GM12878 (cell line): ENCODE data around the gene PADI3. TPM values are rescaled to one million over a fixed set of nuclear protein-coding genes. Genes with fewer than 3 reads are reported as not detected.

Experiments
- ATAC-seq: fragments of 200-7000 bp; cut with Tn5 transposase; 3 replicates; pipeline ENCODE4 v1.9.1; 2020; ENCODE audit warnings: mild to moderate bottlenecking, moderate library complexity
- BruUV-seq: library from RNA; stranded (reverse); fragments of 400-500 nt; replicated peaks from 2 replicates; lab custom pipeline; 2021; lab: Mats Ljungman, UMichigan
- CTCF ChIA-PET: fragments of 300-600 bp; sonication (Branson Sonifier 250); formaldehyde crosslinking; extraction: SDS; loops from one replicate; lab custom pipeline; 2021; ENCODE audit warnings: inconsistent platforms; lab: Yijun Ruan, JAX
- POLR2A ChIA-PET: fragments of 350-600 bp; formaldehyde crosslinking; extraction: SDS; loops from one replicate; lab custom pipeline; 2021; ENCODE audit warnings: inconsistent platforms; lab: Charles Lee
- RAD21 ChIA-PET: fragments of 300-600 bp; sonication (Branson Sonifier 250); formaldehyde crosslinking; loops from one replicate; lab custom pipeline; 2023; ENCODE audit warnings: antibody characterized with exemption; ENCODE audit not compliant: unreplicated experiment; lab: Charles Lee
- SMC1A ChIA-PET: fragments of 300-600 bp; sonication (Branson Sonifier 250); formaldehyde crosslinking; loops from one replicate; lab custom pipeline; 2023; ENCODE audit not compliant: unreplicated experiment, uncharacterized antibody; lab: Charles Lee
- DNase-seq: peaks from one replicate; pipeline ENCODE4 v3.0.0-alpha.2; 2011; ENCODE audit warnings: low read depth, low spot score
- FAIRE-seq: peaks from 3 replicates; lab custom pipeline; 2011; peaks lifted over from hg19 to GRCh38; lab: Jason Lieb, UNC
- H2AFZ ChIP-seq: 2 replicates; pipeline ENCODE4 v1.6.0; 2011; ENCODE audit warnings: low read depth, low read length, control low read depth; ENCODE audit not compliant: control insufficient read depth
- H3K27ac ChIP-seq: 2 replicates; pipeline ENCODE4 v1.5.1; 2011; ENCODE audit warnings: control low read depth; ENCODE audit not compliant: control insufficient read depth, insufficient read depth
- H3K27me3 ChIP-seq, 2 experiments: replicated peaks in 1 of 2; 2 replicates each; pipeline versions ENCODE4 v1.6.0 to v1.6.1; 2011; ENCODE audit warnings: low read length in 1 of 2; ENCODE audit not compliant: control insufficient read depth in 2 of 2, insufficient read depth in 2 of 2
- H3K36me3 ChIP-seq, 2 experiments: 2 replicates each; pipeline ENCODE4 v1.5.1; 2011; ENCODE audit warnings: low read length in 1 of 2; ENCODE audit not compliant: control insufficient read depth in 2 of 2, insufficient read depth in 2 of 2
- H3K4me1 ChIP-seq: 2 replicates; pipeline ENCODE4 v1.6.1; 2011; ENCODE audit warnings: mild to moderate bottlenecking, low read length, moderate library complexity, mixed read lengths; ENCODE audit not compliant: control insufficient read depth, insufficient read depth
- H3K4me2 ChIP-seq: 2 replicates; pipeline ENCODE4 v1.6.0; 2011; ENCODE audit warnings: control low read depth; ENCODE audit not compliant: control insufficient read depth, insufficient read depth
- H3K4me3 ChIP-seq: fragments of 200-600 bp; sonication (generic); 2 replicates; pipeline ENCODE4 v1.5.1; 2016
- H3K79me2 ChIP-seq: 2 replicates; pipeline ENCODE4 v1.6.0; 2011; ENCODE audit warnings: low read length; ENCODE audit not compliant: control insufficient read depth, insufficient read depth
- H3K9ac ChIP-seq: 2 replicates; pipeline ENCODE4 v1.8.0; 2011; ENCODE audit warnings: low read length, control low read depth, mixed read lengths; ENCODE audit not compliant: control insufficient read depth, insufficient read depth
- H3K9me3 ChIP-seq: replicated peaks from 3 replicates; pipeline ENCODE4 v1.5.1; 2011; ENCODE audit warnings: mild to moderate bottlenecking, low read length; ENCODE audit not compliant: control insufficient read depth, insufficient read depth
- H4K20me1 ChIP-seq: 2 replicates; pipeline ENCODE4 v1.6.0; 2011; ENCODE audit not compliant: control insufficient read depth, insufficient read depth
- ASH2L ChIP-seq: fragments of 300-600, 200-600 bp; sonication (generic); IDR thresholded peaks from 2 replicates; pipeline ENCODE4 v1.6.1; 2017; ENCODE audit warnings: low read depth, mild to moderate bottlenecking, borderline replicate concordance
- BRCA1 ChIP-seq: IDR thresholded peaks from 2 replicates; pipeline ENCODE4 v1.6.1; 2011; ENCODE audit warnings: low read depth, low read length, improper control_type of control experiment
- E2F4 ChIP-seq: IDR thresholded peaks from 2 replicates; pipeline ENCODE4 v1.6.1; 2012; ENCODE audit warnings: low read depth, low read length, improper control_type of control experiment
- HDAC6 ChIP-seq: fragments of 200-600 bp; sonication (generic); IDR thresholded peaks from one replicate; pipeline ENCODE4 v1.8.0; 2017; ENCODE audit warnings: antibody characterized with exemption; ENCODE audit not compliant: unreplicated experiment
- HDGF ChIP-seq: fragments of 450-650 bp; IDR thresholded peaks from 2 replicates; pipeline ENCODE4 v1.6.1; 2016; ENCODE audit warnings: antibody characterized with exemption
- MEF2A ChIP-seq: IDR thresholded peaks from 2 replicates; pipeline ENCODE4 v1.6.1; 2011; ENCODE audit warnings: low read depth, mild to moderate bottlenecking, low read length, moderate library complexity; ENCODE audit not compliant: insufficient read depth
- MYB ChIP-seq: fragments of 150-350 bp; IDR thresholded peaks from 2 replicates; pipeline ENCODE4 v1.6.1; 2014; ENCODE audit warnings: mild to moderate bottlenecking, low read depth, low read length, borderline replicate concordance
- RAD21 ChIP-seq: IDR thresholded peaks from 2 replicates; pipeline ENCODE4 v1.6.1; 2011; ENCODE audit warnings: mild to moderate bottlenecking, low read depth, low read length, moderate library complexity; ENCODE audit not compliant: insufficient read depth
- RB1 ChIP-seq: fragments of 450-650 bp; formaldehyde crosslinking; IDR thresholded peaks from 2 replicates; pipeline ENCODE4 v1.6.1; 2017; ENCODE audit warnings: mild to moderate bottlenecking, borderline replicate concordance
- SREBF1 ChIP-seq: IDR thresholded peaks from 2 replicates; pipeline ENCODE4 v1.6.1; 2012; ENCODE audit warnings: mild to moderate bottlenecking, low read length
- YY1 ChIP-seq: IDR thresholded peaks from 2 replicates; pipeline ENCODE4 v1.6.1; 2011; ENCODE audit warnings: low read depth, mild to moderate bottlenecking, low read length
- ZBTB11 ChIP-seq: fragments of 450-650 bp; formaldehyde crosslinking; IDR thresholded peaks from 2 replicates; pipeline ENCODE4 v1.5.0; 2022; ENCODE audit warnings: mild to moderate bottlenecking, missing genetic modification characterization
- WGBS: methylation state at CpG from one replicate; pipeline ENCODE4 v1.1.6; 2016; ENCODE audit warnings: low lambda C conversion rate; ENCODE audit not compliant: insufficient replicate concordance, insufficient coverage; ENCODE audit errors: missing lambda C conversion rate; 5-methylcytosine and 5-hydroxymethylcytosine counted together
- in situ Hi-C: fragments of 300-500 bp; cut with MboI; formaldehyde crosslinking; loops from 9 replicates; pipeline ENCODE4 v1.14.3; 2018; ENCODE audit warnings: mixed read lengths
- intact Hi-C: fragments of 100-400 bp; cut with micrococcal nuclease; formaldehyde crosslinking; loops from one replicate; pipeline ENCODE4 v1.14.2; 2022; ENCODE audit not compliant: unreplicated experiment
- polyA plus RNA-seq, 11 experiments: library from polyadenylated mRNA; depleted of rRNA in 4 of 11; unstranded in 6 of 11; stranded (reverse) in 5 of 11; fragments of >200 nt; fragmentation: Nextera tagmentation in 4 of 11; fragmentation: Illumina TruSeq in 1 of 11; extraction: Ambion mirVana in 4 of 11; extraction: Trizol in 1 of 11; gene quantifications; 1 replicate in 1 of 11; 2 replicates in 10 of 11; pipeline versions ENCODE4 v1.2.1 to v1.2.3, GENCODE V29; 2011 to 2016; ENCODE audit warnings: inconsistent platforms in 2 of 11, missing spikeins in 2 of 11, low read depth in 1 of 11
- total RNA-seq, 4 experiments: library from RNA; depleted of rRNA in 3 of 4; stranded (reverse); fragments of >200 nt in 3 of 4; fragmentation: Illumina TruSeq in 1 of 4; extraction: Trizol in 1 of 4; gene quantifications; 2 replicates each; pipeline versions ENCODE4 v1.2.1 to v1.2.3, GENCODE V29; 2013 to 2021
- TF ChIP-seq, protein P1 (sequence below): fragments of 150-350 bp; IDR thresholded peaks from 2 replicates; pipeline ENCODE4 v1.6.1; 2016; ENCODE audit warnings: low read depth, low read length

Gene PADI3
- total and polyA plus RNA-seq, 10 of the 15 experiments (the other 5 are each of a cell fraction or from before 2014, with no cell fraction given), result 0.01 TPM; not detected in 9

- Histone ChIP-seq H4K20me1 (no peaks in the 10 kb centered on the region), H3K36me3 (no peaks in the 10 kb centered on the region), H3K9me3 (no peaks in the 10 kb centered on the region), H3K4me3 (no peak overlapping the region), H3K27me3 (no peaks in the 10 kb centered on the region), H3K4me1 (no peaks in the 10 kb centered on the region), H3K9ac (no peak overlapping the region), H3K27ac (no peak overlapping the region), H3K4me2 (no peak overlapping the region), H2AFZ (no peak overlapping the region), H3K79me2 (no peaks in the 10 kb centered on the region)
- no peak for ATAC-seq
- FAIRE-seq, result no peak
- ChIA-PET SMC1A (interaction anchor here (0.8 kb wide), 1 partner anchor 14 kb away, joined by 3 read pairs; no protein-coding TSS in a partner anchor), POLR2A (no interaction called here), RAD21 (no interaction called here), CTCF (interaction anchor here (1.0 to 1.8 kb wide), 3 partner anchors 14 to 133 kb away, joined by 3 to 6 read pairs (median 3); no protein-coding TSS in a partner anchor)
- intact Hi-C loops, result no loop called here
- no TSS peak for BruUV-seq
- DNase-seq, result no peak
- 45% methylated on average over 9 of the region's 9 CpGs for WGBS
- in situ Hi-C loops, result no loop called here
- TF ChIP-seq BRCA1 (no peak), MEF2A (no peak), MYB (no peak), HDAC6 (no peak), ASH2L (no peak), HDGF (no peak), YY1 (no peak), RB1 (no peak), E2F4 (no peak), SREBF1 (no peak), ZBTB11 (CRISPR knock-in tag) (no peak), RAD21 (no peak)
- TF ChIP-seq, protein P1, sequence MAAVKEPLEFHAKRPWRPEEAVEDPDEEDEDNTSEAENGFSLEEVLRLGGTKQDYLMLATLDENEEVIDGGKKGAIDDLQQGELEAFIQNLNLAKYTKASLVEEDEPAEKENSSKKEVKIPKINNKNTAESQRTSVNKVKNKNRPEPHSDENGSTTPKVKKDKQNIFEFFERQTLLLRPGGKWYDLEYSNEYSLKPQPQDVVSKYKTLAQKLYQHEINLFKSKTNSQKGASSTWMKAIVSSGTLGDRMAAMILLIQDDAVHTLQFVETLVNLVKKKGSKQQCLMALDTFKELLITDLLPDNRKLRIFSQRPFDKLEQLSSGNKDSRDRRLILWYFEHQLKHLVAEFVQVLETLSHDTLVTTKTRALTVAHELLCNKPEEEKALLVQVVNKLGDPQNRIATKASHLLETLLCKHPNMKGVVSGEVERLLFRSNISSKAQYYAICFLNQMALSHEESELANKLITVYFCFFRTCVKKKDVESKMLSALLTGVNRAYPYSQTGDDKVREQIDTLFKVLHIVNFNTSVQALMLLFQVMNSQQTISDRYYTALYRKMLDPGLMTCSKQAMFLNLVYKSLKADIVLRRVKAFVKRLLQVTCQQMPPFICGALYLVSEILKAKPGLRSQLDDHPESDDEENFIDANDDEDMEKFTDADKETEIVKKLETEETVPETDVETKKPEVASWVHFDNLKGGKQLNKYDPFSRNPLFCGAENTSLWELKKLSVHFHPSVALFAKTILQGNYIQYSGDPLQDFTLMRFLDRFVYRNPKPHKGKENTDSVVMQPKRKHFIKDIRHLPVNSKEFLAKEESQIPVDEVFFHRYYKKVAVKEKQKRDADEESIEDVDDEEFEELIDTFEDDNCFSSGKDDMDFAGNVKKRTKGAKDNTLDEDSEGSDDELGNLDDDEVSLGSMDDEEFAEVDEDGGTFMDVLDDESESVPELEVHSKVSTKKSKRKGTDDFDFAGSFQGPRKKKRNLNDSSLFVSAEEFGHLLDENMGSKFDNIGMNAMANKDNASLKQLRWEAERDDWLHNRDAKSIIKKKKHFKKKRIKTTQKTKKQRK, result no peak
Observed at GRCh38 chr1:17258116-17258757, 9.3 kb downstream of the PADI3 start.
